Trophoblast cell (in vitro differentiated cells and primary cell): ENCODE measurements around the gene RAI1.

ENCODE experiments used
- DNase-seq, 2 donors: peaks; one replicate each; pipeline ENCODE4 v3.0.0-alpha.2; 2016
- H2AFZ ChIP-seq: 2 replicates; pipeline ENCODE4 v1.6.1; 2013; ENCODE audit warnings: low read length, moderate library complexity, mild to moderate bottlenecking; ENCODE audit not compliant: insufficient read depth, poor library complexity
- H2AK5ac ChIP-seq: 2 replicates; pipeline ENCODE4 v1.6.1; 2013; ENCODE audit warnings: mild to moderate bottlenecking, low read length
- H2BK120ac ChIP-seq: 2 replicates; pipeline ENCODE4 v1.6.1; 2013; ENCODE audit warnings: low read length, mild to moderate bottlenecking, moderate library complexity; ENCODE audit not compliant: insufficient read depth, poor library complexity
- H2BK12ac ChIP-seq: 2 replicates; pipeline ENCODE4 v1.6.1; 2013; ENCODE audit warnings: mild to moderate bottlenecking, low read length, moderate library complexity
- H2BK5ac ChIP-seq: 2 replicates; pipeline ENCODE4 v1.6.1; 2013; ENCODE audit warnings: low read length, low read depth, moderate library complexity, mild to moderate bottlenecking; ENCODE audit not compliant: poor library complexity
- H3K14ac ChIP-seq: 2 replicates; pipeline ENCODE4 v1.6.1; 2013; ENCODE audit warnings: mild to moderate bottlenecking, low read length
- H3K18ac ChIP-seq: 2 replicates; pipeline ENCODE4 v1.6.1; 2013; ENCODE audit warnings: mild to moderate bottlenecking, low read length
- H3K23ac ChIP-seq: 2 replicates; pipeline ENCODE4 v1.6.1; 2013; ENCODE audit warnings: low read length
- H3K27ac ChIP-seq: 2 replicates; pipeline ENCODE4 v1.5.1; 2013; ENCODE audit warnings: low read depth, mild to moderate bottlenecking, inconsistent platforms, low read length, moderate library complexity
- H3K27me3 ChIP-seq: 2 replicates; pipeline ENCODE4 v1.6.1; 2013; ENCODE audit warnings: inconsistent platforms, mild to moderate bottlenecking, low read length, moderate library complexity; ENCODE audit not compliant: insufficient read depth
- H3K36me3 ChIP-seq, 2 experiments: 1 replicate in 1 of 2; 2 replicates in 1 of 2; pipeline ENCODE4 v1.6.1; 2013; ENCODE audit warnings: low read length in 2 of 2, mild to moderate bottlenecking in 2 of 2, moderate library complexity in 1 of 2; ENCODE audit not compliant: insufficient read depth in 2 of 2, control insufficient read depth in 1 of 2
- H3K4ac ChIP-seq: 2 replicates; pipeline ENCODE4 v1.6.1; 2013; ENCODE audit warnings: low read depth, mild to moderate bottlenecking, low read length, moderate library complexity
- H3K4me1 ChIP-seq, 2 experiments: 1 replicate in 1 of 2; 2 replicates in 1 of 2; pipeline ENCODE4 v1.6.1; 2013; ENCODE audit warnings: low read length in 2 of 2, mild to moderate bottlenecking in 2 of 2, moderate library complexity in 1 of 2; ENCODE audit not compliant: insufficient read depth in 2 of 2, control insufficient read depth in 1 of 2
- H3K4me2 ChIP-seq: 2 replicates; pipeline ENCODE4 v1.6.1; 2013; ENCODE audit warnings: inconsistent platforms, mild to moderate bottlenecking, low read length, moderate library complexity
- H3K4me3 ChIP-seq: 2 replicates; pipeline ENCODE4 v1.5.1; 2013; ENCODE audit warnings: mild to moderate bottlenecking, low read depth, low read length, inconsistent platforms
- H3K79me1 ChIP-seq: one replicate; pipeline ENCODE4 v1.6.1; 2013; ENCODE audit warnings: low read length
- H3K79me2 ChIP-seq: 2 replicates; pipeline ENCODE4 v1.6.1; 2013; ENCODE audit warnings: low read length, mild to moderate bottlenecking; ENCODE audit not compliant: control insufficient read depth, insufficient read depth, poor library complexity
- H3K9ac ChIP-seq: 2 replicates; pipeline ENCODE4 v1.6.1; 2013; ENCODE audit warnings: mild to moderate bottlenecking, low read length
- H3K9me3 ChIP-seq: 2 replicates; pipeline ENCODE4 v1.6.1; 2013; ENCODE audit warnings: low read depth, mild to moderate bottlenecking, control low read depth, inconsistent platforms, low read length; ENCODE audit not compliant: insufficient read depth
- H4K12ac ChIP-seq: 2 replicates; pipeline ENCODE4 v1.6.1; 2013; ENCODE audit warnings: low read depth, mild to moderate bottlenecking, low read length, moderate library complexity
- H4K8ac ChIP-seq: 2 replicates; pipeline ENCODE4 v1.6.1; 2013; ENCODE audit warnings: low read depth, mild to moderate bottlenecking, low read length, moderate library complexity
- H4K91ac ChIP-seq: one replicate; pipeline ENCODE4 v1.6.1; 2013; ENCODE audit warnings: low read depth, mild to moderate bottlenecking, low read length, moderate library complexity
- WGBS: extraction: QIAGEN DNeasy Blood & Tissue Kit; methylation state at CpG from one replicate; pipeline ENCODE4 v1.1.7; 2013; ENCODE audit warnings: missing lambda C conversion rate; ENCODE audit not compliant: insufficient read length, insufficient coverage; ENCODE audit errors: extremely low coverage; 5-methylcytosine and 5-hydroxymethylcytosine counted together

Gene RAI1

DNA sequence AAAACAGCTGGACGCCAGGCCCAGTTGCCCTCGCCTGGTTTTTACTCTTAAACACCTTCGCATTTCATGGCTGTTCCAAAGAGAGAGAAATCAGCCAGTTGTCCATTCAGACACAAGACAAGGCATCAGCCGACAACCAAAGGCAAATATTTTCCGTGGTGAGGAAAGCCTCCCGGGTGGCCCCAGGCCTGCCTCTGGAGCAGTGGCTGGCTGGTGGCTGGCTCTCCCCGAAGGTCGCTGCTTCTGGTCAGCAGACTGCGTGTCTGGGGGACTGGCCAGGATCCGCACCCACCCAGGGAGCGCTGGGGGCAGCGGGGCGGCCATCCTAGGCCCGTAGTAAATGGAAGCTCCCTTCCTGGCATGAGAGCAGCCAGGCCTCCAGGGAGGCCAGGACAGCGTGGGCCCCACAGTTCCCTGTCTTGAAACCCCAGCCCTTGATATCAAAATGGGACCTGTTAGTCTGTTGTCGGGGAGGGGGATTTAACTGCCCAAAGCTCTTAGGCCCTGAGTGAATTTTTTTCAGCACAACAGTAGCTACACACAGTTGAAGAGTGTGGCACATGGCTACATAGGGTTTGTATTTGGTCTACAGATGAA lies 97.9 kb downstream of the RAI1 start:
- peak overlapping the region; percentile 61 for H2BK12ac ChIP-seq
- H3K79me1 ChIP-seq = peaks cover 32% of the 10 kb centered on the region
- H2AFZ ChIP-seq = no peak overlapping the region
- no peak for DNase-seq
- no peak overlapping the region for H4K12ac ChIP-seq
- H3K23ac ChIP-seq = no peak overlapping the region
- no peaks in the 10 kb centered on the region for H3K9me3 ChIP-seq
- H2AK5ac ChIP-seq = peak overlapping the region; percentile 39
- peak overlapping the region; percentile 70 for H3K27ac ChIP-seq
- peak overlapping the region; percentile 62 for H4K8ac ChIP-seq
- no peaks in the 10 kb centered on the region for H3K36me3 ChIP-seq
- H3K18ac ChIP-seq = peak overlapping the region; percentile 54
- no peaks in the 10 kb centered on the region for H3K27me3 ChIP-seq
- peak overlapping the region; percentile 4 for H3K4me2 ChIP-seq
- H3K4me1 ChIP-seq = peaks cover 39 to 41% of the 10 kb centered on the region in 2 experiments
- peaks cover 8% of the 10 kb centered on the region for H3K79me2 ChIP-seq
- peak overlapping the region; percentile 68 for H3K14ac ChIP-seq
- H2BK120ac ChIP-seq = peak overlapping the region; percentile 64
- no CpG with 5 or more reads among the region's 16 CpGs for WGBS
- H3K9ac ChIP-seq = no peak overlapping the region
- peak overlapping the region; percentile 77 for H4K91ac ChIP-seq
- peak overlapping the region; percentile 34 for H3K4ac ChIP-seq
- H2BK5ac ChIP-seq = peak overlapping the region; percentile 67
- no peak overlapping the region for H3K4me3 ChIP-seq

DNA sequence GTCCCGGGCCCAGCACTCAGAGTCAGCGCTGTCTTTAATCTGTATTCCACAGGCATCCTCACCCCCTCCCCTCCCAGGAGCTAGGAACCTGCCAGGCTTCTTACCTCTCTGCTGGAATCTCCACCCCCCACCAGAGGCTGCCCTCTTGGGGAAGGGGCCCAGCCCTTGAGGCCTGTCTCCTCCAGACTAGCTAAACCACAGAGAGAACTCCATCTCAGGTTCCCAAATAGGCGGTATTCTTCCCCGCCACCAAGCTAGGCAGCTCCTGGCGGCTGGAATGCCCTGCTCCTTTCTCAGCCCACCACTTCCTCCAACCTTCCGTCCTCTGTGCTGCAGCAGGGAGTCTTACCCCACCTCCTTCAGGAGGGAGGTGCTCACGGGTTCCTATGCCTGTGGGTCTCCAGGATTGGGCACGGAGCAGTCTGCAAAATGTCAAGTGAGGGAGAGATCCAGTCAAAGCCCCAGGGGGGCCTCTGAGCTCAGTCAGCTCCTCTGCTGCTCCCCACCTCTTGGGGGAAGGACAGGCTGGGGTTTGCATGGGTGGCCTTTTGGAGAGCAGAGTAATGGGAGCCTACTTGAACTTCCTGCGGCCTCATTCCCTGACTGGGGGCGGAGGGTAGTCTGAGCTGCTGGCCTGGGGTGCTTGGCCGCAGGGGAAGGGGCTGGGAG lies 99.8 kb downstream of the RAI1 start:
- H2AK5ac ChIP-seq = no peak overlapping the region
- peak overlapping the region; percentile 73 for H4K12ac ChIP-seq
- H3K18ac ChIP-seq = peak overlapping the region; percentile 87
- H3K4ac ChIP-seq = no peak overlapping the region
- no peaks in the 10 kb centered on the region for H3K27me3 ChIP-seq
- no CpG with 5 or more reads among the region's 11 CpGs for WGBS
- peak overlapping the region; percentile 86 for H2BK120ac ChIP-seq
- H3K4me2 ChIP-seq = peak overlapping the region; percentile 96
- DNase-seq = no peak
- peak overlapping the region; percentile 12 for H2BK12ac ChIP-seq
- peaks cover 51 to 53% of the 10 kb centered on the region in 2 experiments for H3K4me1 ChIP-seq
- H4K8ac ChIP-seq = peak overlapping the region; percentile 77
- H3K23ac ChIP-seq = no peak overlapping the region
- H3K27ac ChIP-seq = peak overlapping the region; percentile 93
- no peak overlapping the region for H3K14ac ChIP-seq
- peaks cover 32% of the 10 kb centered on the region for H3K79me1 ChIP-seq
- H3K9ac ChIP-seq = no peak overlapping the region
- no peak overlapping the region for H2AFZ ChIP-seq
- H2BK5ac ChIP-seq = peak overlapping the region; percentile 90
- H3K4me3 ChIP-seq = peak overlapping the region; percentile 70
- H3K79me2 ChIP-seq = peaks cover 8% of the 10 kb centered on the region
- peaks cover 2% of the 10 kb centered on the region for H3K9me3 ChIP-seq
- H3K36me3 ChIP-seq = no peaks in the 10 kb centered on the region
- peak overlapping the region; percentile 90 for H4K91ac ChIP-seq

GRCh38 chr17:17781591-17782496 lies 100.6 kb downstream of the RAI1 start:
- Histone ChIP-seq H3K4me3 (peak overlapping the region; percentile 70), H2AFZ (peak overlapping the region; percentile 25), H4K12ac (peak overlapping the region; percentile 73), H3K36me3 (no peaks in the 10 kb centered on the region), H3K4ac (peak overlapping the region; percentile 53), H2BK12ac (peak overlapping the region; percentile 15), H3K4me2 (peak overlapping the region; percentile 96), H3K27me3 (no peaks in the 10 kb centered on the region), H3K9me3 (peaks cover 2% of the 10 kb centered on the region), H3K18ac (peak overlapping the region; percentile 87), H3K79me1 (peaks cover 32% of the 10 kb centered on the region), H3K14ac (peak overlapping the region; percentile 76), H4K91ac (peak overlapping the region; percentile 90), H3K79me2 (peaks cover 8% of the 10 kb centered on the region), H2AK5ac (peak overlapping the region; percentile 38), H3K4me1 (peaks cover 56 to 57% of the 10 kb centered on the region in 2 experiments), H4K8ac (peak overlapping the region; percentile 77), H2BK5ac (peak overlapping the region; percentile 90), H3K23ac (no peak overlapping the region), H3K9ac (peak overlapping the region; percentile 47), H2BK120ac (peak overlapping the region; percentile 86), H3K27ac (peak overlapping the region; percentile 93)
- no peak for DNase-seq
- WGBS = no CpG with 5 or more reads among the region's 88 CpGs

DNA sequence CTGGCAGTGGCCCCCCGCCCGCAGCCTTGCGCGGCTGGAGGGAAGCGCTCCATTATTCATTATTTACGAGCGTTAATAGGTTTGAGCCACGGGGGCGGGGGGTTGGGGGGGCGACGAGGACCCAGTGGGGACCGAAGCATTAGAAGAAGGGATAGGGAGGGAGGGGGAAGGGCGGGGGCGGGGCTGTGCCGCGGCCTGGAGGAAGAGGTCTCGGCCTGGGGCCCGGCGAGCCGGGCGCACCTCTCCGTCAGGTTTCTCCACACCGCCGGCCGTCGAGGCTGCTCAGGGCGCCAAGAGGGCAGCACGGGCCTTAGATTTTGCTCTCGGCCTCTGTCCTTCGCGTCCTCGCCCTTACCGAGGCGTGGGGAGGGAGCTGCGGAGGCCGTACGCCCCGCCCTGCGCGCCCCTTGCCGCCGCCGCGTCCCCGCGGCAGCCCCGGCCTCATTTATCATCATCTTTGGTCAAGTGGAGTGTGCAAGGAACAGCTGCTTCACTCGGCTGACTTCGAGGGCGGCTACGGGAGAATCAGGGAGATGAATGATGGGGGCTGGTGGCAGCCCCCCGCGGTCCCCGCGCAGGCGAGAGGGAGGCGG lies 101.4 kb downstream of the RAI1 start:
- Histone ChIP-seq H3K79me1 (peaks cover 32% of the 10 kb centered on the region), H2BK120ac (peak overlapping the region; percentile 86), H2BK12ac (no peak overlapping the region), H3K14ac (peak overlapping the region; percentile 91), H3K4me3 (peak overlapping the region; percentile 74), H4K91ac (peak overlapping the region; percentile 90), H2AFZ (peak overlapping the region; percentile 56), H3K36me3 (no peaks in the 10 kb centered on the region), H3K23ac (no peak overlapping the region), H4K12ac (peak overlapping the region; percentile 34), H3K79me2 (peaks cover 8% of the 10 kb centered on the region), H4K8ac (peak overlapping the region; percentile 79), H3K4me2 (peak overlapping the region; percentile 96), H3K27me3 (no peaks in the 10 kb centered on the region), H3K4me1 (peaks cover 56 to 57% of the 10 kb centered on the region in 2 experiments), H3K27ac (peak overlapping the region; percentile 93), H2AK5ac (no peak overlapping the region), H3K9me3 (peaks cover 2% of the 10 kb centered on the region), H3K4ac (peak overlapping the region; percentile 75), H2BK5ac (peak overlapping the region; percentile 70), H3K9ac (peak overlapping the region; percentile 79), H3K18ac (peak overlapping the region; percentile 93)
- no CpG with 5 or more reads among the region's 57 CpGs for WGBS
- DNase-seq = no peak
